GM12878 (cell line): ENCODE data around the gene FAM234B. TPM values are rescaled to one million over a fixed set of nuclear protein-coding genes. Genes with fewer than 3 reads are reported as not detected.

Experiments used
- ATAC-seq: fragments of 200-7000 bp; cut with Tn5 transposase; 3 replicates; pipeline ENCODE4 v1.9.1; 2020; ENCODE audit warnings: mild to moderate bottlenecking, moderate library complexity
- BruUV-seq: library from RNA; stranded (reverse); fragments of 400-500 nt; replicated peaks from 2 replicates; lab custom pipeline; 2021; lab: Mats Ljungman, UMichigan
- CTCF ChIA-PET: fragments of 300-600 bp; sonication (Branson Sonifier 250); formaldehyde crosslinking; extraction: SDS; loops from one replicate; lab custom pipeline; 2021; ENCODE audit warnings: inconsistent platforms; lab: Yijun Ruan, JAX
- POLR2A ChIA-PET: fragments of 350-600 bp; formaldehyde crosslinking; extraction: SDS; loops from one replicate; lab custom pipeline; 2021; ENCODE audit warnings: inconsistent platforms; lab: Charles Lee
- RAD21 ChIA-PET: fragments of 300-600 bp; sonication (Branson Sonifier 250); formaldehyde crosslinking; loops from one replicate; lab custom pipeline; 2023; ENCODE audit warnings: antibody characterized with exemption; ENCODE audit not compliant: unreplicated experiment; lab: Charles Lee
- SMC1A ChIA-PET: fragments of 300-600 bp; sonication (Branson Sonifier 250); formaldehyde crosslinking; loops from one replicate; lab custom pipeline; 2023; ENCODE audit not compliant: unreplicated experiment, uncharacterized antibody; lab: Charles Lee
- DNase-seq: peaks from one replicate; pipeline ENCODE4 v3.0.0-alpha.2; 2011; ENCODE audit warnings: low read depth, low spot score
- FAIRE-seq: peaks from 3 replicates; lab custom pipeline; 2011; peaks lifted over from hg19 to GRCh38; lab: Jason Lieb, UNC
- H2AFZ ChIP-seq: 2 replicates; pipeline ENCODE4 v1.6.0; 2011; ENCODE audit warnings: low read depth, low read length, control low read depth; ENCODE audit not compliant: control insufficient read depth
- H3K27ac ChIP-seq: 2 replicates; pipeline ENCODE4 v1.5.1; 2011; ENCODE audit warnings: control low read depth; ENCODE audit not compliant: control insufficient read depth, insufficient read depth
- H3K27me3 ChIP-seq, 2 experiments: replicated peaks in 1 of 2; 2 replicates each; pipeline versions ENCODE4 v1.6.0 to v1.6.1; 2011; ENCODE audit warnings: low read length in 1 of 2; ENCODE audit not compliant: control insufficient read depth in 2 of 2, insufficient read depth in 2 of 2
- H3K36me3 ChIP-seq, 2 experiments: 2 replicates each; pipeline ENCODE4 v1.5.1; 2011; ENCODE audit warnings: low read length in 1 of 2; ENCODE audit not compliant: control insufficient read depth in 2 of 2, insufficient read depth in 2 of 2
- H3K4me1 ChIP-seq: 2 replicates; pipeline ENCODE4 v1.6.1; 2011; ENCODE audit warnings: mild to moderate bottlenecking, low read length, moderate library complexity, mixed read lengths; ENCODE audit not compliant: control insufficient read depth, insufficient read depth
- H3K4me2 ChIP-seq: 2 replicates; pipeline ENCODE4 v1.6.0; 2011; ENCODE audit warnings: control low read depth; ENCODE audit not compliant: control insufficient read depth, insufficient read depth
- H3K4me3 ChIP-seq: fragments of 200-600 bp; sonication (generic); 2 replicates; pipeline ENCODE4 v1.5.1; 2016
- H3K79me2 ChIP-seq: 2 replicates; pipeline ENCODE4 v1.6.0; 2011; ENCODE audit warnings: low read length; ENCODE audit not compliant: control insufficient read depth, insufficient read depth
- H3K9ac ChIP-seq: 2 replicates; pipeline ENCODE4 v1.8.0; 2011; ENCODE audit warnings: low read length, control low read depth, mixed read lengths; ENCODE audit not compliant: control insufficient read depth, insufficient read depth
- H3K9me3 ChIP-seq: replicated peaks from 3 replicates; pipeline ENCODE4 v1.5.1; 2011; ENCODE audit warnings: mild to moderate bottlenecking, low read length; ENCODE audit not compliant: control insufficient read depth, insufficient read depth
- H4K20me1 ChIP-seq: 2 replicates; pipeline ENCODE4 v1.6.0; 2011; ENCODE audit not compliant: control insufficient read depth, insufficient read depth
- CREB1 ChIP-seq: IDR thresholded peaks from 2 replicates; pipeline ENCODE4 v1.6.1; 2012; ENCODE audit warnings: low read depth, mild to moderate bottlenecking, inconsistent platforms
- ESRRA ChIP-seq: IDR thresholded peaks from 2 replicates; pipeline ENCODE4 v1.6.1; 2012; ENCODE audit warnings: mild to moderate bottlenecking, low read length, improper control_type of control experiment
- HDAC2 ChIP-seq: fragments of 200-600 bp; sonication (generic); IDR thresholded peaks from 2 replicates; pipeline ENCODE4 v1.6.1; 2017
- KAT2A ChIP-seq: conservative IDR thresholded peaks from 2 replicates; pipeline ENCODE4 v1.6.1; 2011; ENCODE audit warnings: low read depth, low read length; ENCODE audit not compliant: control insufficient read depth
- MXI1 ChIP-seq: fragments of 150-350 bp; IDR thresholded peaks from 2 replicates; pipeline ENCODE4 v1.6.1; 2011; ENCODE audit warnings: low read depth, mild to moderate bottlenecking, inconsistent platforms, low read length, improper control_type of control experiment
- NBN ChIP-seq: fragments of 450-650 bp; IDR thresholded peaks from 2 replicates; pipeline ENCODE4 v1.6.1; 2016
- NR2C1 ChIP-seq: fragments of 450-650 bp; IDR thresholded peaks from 2 replicates; pipeline ENCODE4 v1.6.1; 2017; ENCODE audit warnings: antibody characterized with exemption, mild to moderate bottlenecking, moderate library complexity
- RUNX3 ChIP-seq: IDR thresholded peaks from 2 replicates; pipeline ENCODE4 v1.6.1; 2012; ENCODE audit warnings: low read length, inconsistent platforms
- TARDBP ChIP-seq: IDR thresholded peaks from 2 replicates; pipeline ENCODE4 v1.6.1; 2016; ENCODE audit warnings: borderline replicate concordance
- TCF12 ChIP-seq: IDR thresholded peaks from 2 replicates; pipeline ENCODE4 v1.6.1; 2011; ENCODE audit warnings: low read depth, mild to moderate bottlenecking, low read length
- ZNF384 ChIP-seq: IDR thresholded peaks from 2 replicates; pipeline ENCODE4 v1.6.1; 2012; ENCODE audit warnings: low read depth, mild to moderate bottlenecking, low read length, improper control_type of control experiment, borderline replicate concordance
- ZZZ3 ChIP-seq: IDR thresholded peaks from 2 replicates; pipeline ENCODE4 v1.6.1; 2011; ENCODE audit warnings: low read depth; ENCODE audit not compliant: control insufficient read depth, insufficient read length
- WGBS: methylation state at CpG from one replicate; pipeline ENCODE4 v1.1.6; 2016; ENCODE audit warnings: low lambda C conversion rate; ENCODE audit not compliant: insufficient replicate concordance, insufficient coverage; ENCODE audit errors: missing lambda C conversion rate; 5-methylcytosine and 5-hydroxymethylcytosine counted together
- in situ Hi-C: fragments of 300-500 bp; cut with MboI; formaldehyde crosslinking; loops from 9 replicates; pipeline ENCODE4 v1.14.3; 2018; ENCODE audit warnings: mixed read lengths
- intact Hi-C: fragments of 100-400 bp; cut with micrococcal nuclease; formaldehyde crosslinking; loops from one replicate; pipeline ENCODE4 v1.14.2; 2022; ENCODE audit not compliant: unreplicated experiment
- polyA plus RNA-seq, 11 experiments: library from polyadenylated mRNA; depleted of rRNA in 4 of 11; unstranded in 6 of 11; stranded (reverse) in 5 of 11; fragments of >200 nt; fragmentation: Nextera tagmentation in 4 of 11; fragmentation: Illumina TruSeq in 1 of 11; extraction: Ambion mirVana in 4 of 11; extraction: Trizol in 1 of 11; gene quantifications; 1 replicate in 1 of 11; 2 replicates in 10 of 11; pipeline versions ENCODE4 v1.2.1 to v1.2.3, GENCODE V29; 2011 to 2016; ENCODE audit warnings: inconsistent platforms in 2 of 11, missing spikeins in 2 of 11, low read depth in 1 of 11
- total RNA-seq, 4 experiments: library from RNA; depleted of rRNA in 3 of 4; stranded (reverse); fragments of >200 nt in 3 of 4; fragmentation: Illumina TruSeq in 1 of 4; extraction: Trizol in 1 of 4; gene quantifications; 2 replicates each; pipeline versions ENCODE4 v1.2.1 to v1.2.3, GENCODE V29; 2013 to 2021
- TF ChIP-seq, protein P1 (sequence below): fragments of 450-650 bp; IDR thresholded peaks from 2 replicates; pipeline ENCODE4 v1.6.1; 2017; ENCODE audit warnings: mild to moderate bottlenecking, low read depth, inconsistent platforms; ENCODE audit not compliant: poor library complexity, severe bottlenecking
- TF ChIP-seq, protein P2 (sequence below): fragments of 450-650 bp; IDR thresholded peaks from 2 replicates; pipeline ENCODE4 v1.6.1; 2017; ENCODE audit warnings: mild to moderate bottlenecking, moderate library complexity
- TF ChIP-seq, protein P3 (sequence below): fragments of 450-650 bp; IDR thresholded peaks from 2 replicates; pipeline ENCODE4 v1.6.1; 2016; ENCODE audit warnings: mild to moderate bottlenecking

Gene FAM234B
- total and polyA plus RNA-seq, 10 of the 15 experiments (the other 5 are each of a cell fraction or from before 2014, with no cell fraction given), result 0.09 to 2.8 (median 0.18) TPM

DNA sequence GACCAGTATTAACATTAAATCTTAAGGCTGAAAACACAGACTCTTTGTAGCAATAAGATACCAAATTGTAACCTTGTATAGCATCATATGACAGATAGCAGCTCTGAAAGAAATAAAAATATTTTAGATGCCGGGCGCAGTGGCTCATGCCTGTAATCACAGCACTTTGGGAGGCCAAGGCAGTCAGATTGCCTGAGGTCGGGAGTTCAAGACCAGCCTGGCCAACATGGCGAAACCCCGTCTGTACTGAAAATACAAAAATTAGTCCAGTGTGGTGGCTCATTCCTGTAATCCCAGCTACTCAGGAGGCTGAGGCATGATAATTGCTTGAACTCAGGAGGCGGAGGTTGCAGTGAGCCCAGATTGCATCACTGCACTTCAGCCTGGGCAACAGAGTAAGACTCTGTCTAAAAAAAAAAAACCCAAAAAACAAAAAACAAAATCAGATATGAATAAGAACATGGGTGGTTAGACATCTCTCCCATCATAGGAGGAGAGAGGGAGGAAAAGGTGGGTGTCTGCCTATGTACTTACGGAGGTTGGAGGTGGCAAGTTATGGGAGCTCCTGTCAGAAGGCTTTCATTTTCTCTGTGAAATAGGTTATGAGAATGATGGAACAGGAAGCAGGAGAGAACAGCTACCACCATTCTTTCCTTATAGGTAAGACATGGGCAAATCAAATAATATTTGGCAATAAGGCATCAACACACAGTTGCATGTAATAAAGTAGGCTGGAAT lies 36.5 kb upstream of the FAM234B start (continued):
- TF ChIP-seq ZZZ3 (no peak), RUNX3 (no peak), NBN (no peak), TCF12 (no peak), HDAC2 (no peak), NR2C1 (no peak), KAT2A (no peak)
- TF ChIP-seq, protein P1, sequence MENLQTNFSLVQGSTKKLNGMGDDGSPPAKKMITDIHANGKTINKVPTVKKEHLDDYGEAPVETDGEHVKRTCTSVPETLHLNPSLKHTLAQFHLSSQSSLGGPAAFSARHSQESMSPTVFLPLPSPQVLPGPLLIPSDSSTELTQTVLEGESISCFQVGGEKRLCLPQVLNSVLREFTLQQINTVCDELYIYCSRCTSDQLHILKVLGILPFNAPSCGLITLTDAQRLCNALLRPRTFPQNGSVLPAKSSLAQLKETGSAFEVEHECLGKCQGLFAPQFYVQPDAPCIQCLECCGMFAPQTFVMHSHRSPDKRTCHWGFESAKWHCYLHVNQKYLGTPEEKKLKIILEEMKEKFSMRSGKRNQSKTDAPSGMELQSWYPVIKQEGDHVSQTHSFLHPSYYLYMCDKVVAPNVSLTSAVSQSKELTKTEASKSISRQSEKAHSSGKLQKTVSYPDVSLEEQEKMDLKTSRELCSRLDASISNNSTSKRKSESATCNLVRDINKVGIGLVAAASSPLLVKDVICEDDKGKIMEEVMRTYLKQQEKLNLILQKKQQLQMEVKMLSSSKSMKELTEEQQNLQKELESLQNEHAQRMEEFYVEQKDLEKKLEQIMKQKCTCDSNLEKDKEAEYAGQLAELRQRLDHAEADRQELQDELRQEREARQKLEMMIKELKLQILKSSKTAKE, result no peak

DNA sequence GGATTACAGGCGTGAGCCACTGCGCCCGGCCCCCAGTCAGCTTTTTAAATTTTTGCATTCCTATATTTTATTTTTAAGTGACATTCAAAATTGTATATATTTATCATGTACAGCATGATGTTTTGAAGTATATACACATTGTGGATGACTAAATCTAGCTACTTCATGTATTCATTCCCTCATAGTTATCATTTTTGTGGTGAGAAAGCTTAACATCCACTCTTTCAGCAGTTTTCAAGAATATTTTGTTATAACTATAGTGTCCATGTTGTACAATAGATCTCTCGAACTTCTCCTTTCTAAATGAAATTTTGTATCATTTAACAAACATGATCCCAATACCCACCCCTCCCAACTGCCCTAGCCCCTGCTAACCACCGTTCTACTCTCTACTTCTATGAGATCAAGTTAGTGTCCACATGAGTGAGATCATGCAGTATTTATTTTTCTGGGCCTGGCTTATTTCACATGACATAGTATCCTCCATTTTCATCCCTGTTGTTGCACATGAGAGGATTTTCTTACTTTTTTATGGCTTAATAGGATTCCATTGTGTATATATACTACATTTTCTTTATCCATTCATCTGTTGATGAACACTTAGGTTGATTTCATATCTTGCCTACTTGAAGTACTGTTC lies 35.3 kb upstream of the FAM234B start:
- Histone ChIP-seq H3K9ac (no peak overlapping the region), H3K27me3 (peaks cover 0 to 2% of the 10 kb centered on the region in 2 experiments; a peak in 3 of 4 replicates), H3K4me2 (no peak overlapping the region), H3K27ac (no peak overlapping the region), H3K36me3 (no peaks in the 10 kb centered on the region), H3K4me1 (no peaks in the 10 kb centered on the region), H3K9me3 (no peaks in the 10 kb centered on the region), H3K4me3 (no peak overlapping the region), H2AFZ (no peak overlapping the region), H4K20me1 (no peaks in the 10 kb centered on the region), H3K79me2 (no peaks in the 10 kb centered on the region)
- DNase-seq (no peak), ATAC-seq (no peak), FAIRE-seq (no peak)
- POLR2A ChIA-PET, result no interaction called here
- SMC1A ChIA-PET, result no interaction called here
- RAD21 ChIA-PET, result no interaction called here
- WGBS, result 26% methylated on average over 5 of the region's 5 CpGs
- BruUV-seq, result no TSS peak
- intact Hi-C loops, result no loop called here
- CTCF ChIA-PET, result no interaction called here
- in situ Hi-C loops, result no loop called here
- TF ChIP-seq TARDBP (no peak), CREB1 (no peak), ZNF384 (no peak), MXI1 (no peak), ESRRA (no peak)
- TF ChIP-seq, protein P2, sequence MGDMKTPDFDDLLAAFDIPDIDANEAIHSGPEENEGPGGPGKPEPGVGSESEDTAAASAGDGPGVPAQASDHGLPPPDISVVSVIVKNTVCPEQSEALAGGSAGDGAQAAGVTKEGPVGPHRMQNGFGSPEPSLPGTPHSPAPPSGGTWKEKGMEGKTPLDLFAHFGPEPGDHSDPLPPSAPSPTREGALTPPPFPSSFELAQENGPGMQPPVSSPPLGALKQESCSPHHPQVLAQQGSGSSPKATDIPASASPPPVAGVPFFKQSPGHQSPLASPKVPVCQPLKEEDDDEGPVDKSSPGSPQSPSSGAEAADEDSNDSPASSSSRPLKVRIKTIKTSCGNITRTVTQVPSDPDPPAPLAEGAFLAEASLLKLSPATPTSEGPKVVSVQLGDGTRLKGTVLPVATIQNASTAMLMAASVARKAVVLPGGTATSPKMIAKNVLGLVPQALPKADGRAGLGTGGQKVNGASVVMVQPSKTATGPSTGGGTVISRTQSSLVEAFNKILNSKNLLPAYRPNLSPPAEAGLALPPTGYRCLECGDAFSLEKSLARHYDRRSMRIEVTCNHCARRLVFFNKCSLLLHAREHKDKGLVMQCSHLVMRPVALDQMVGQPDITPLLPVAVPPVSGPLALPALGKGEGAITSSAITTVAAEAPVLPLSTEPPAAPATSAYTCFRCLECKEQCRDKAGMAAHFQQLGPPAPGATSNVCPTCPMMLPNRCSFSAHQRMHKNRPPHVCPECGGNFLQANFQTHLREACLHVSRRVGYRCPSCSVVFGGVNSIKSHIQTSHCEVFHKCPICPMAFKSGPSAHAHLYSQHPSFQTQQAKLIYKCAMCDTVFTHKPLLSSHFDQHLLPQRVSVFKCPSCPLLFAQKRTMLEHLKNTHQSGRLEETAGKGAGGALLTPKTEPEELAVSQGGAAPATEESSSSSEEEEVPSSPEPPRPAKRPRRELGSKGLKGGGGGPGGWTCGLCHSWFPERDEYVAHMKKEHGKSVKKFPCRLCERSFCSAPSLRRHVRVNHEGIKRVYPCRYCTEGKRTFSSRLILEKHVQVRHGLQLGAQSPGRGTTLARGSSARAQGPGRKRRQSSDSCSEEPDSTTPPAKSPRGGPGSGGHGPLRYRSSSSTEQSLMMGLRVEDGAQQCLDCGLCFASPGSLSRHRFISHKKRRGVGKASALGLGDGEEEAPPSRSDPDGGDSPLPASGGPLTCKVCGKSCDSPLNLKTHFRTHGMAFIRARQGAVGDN, result no peak
- TF ChIP-seq, protein P3, sequence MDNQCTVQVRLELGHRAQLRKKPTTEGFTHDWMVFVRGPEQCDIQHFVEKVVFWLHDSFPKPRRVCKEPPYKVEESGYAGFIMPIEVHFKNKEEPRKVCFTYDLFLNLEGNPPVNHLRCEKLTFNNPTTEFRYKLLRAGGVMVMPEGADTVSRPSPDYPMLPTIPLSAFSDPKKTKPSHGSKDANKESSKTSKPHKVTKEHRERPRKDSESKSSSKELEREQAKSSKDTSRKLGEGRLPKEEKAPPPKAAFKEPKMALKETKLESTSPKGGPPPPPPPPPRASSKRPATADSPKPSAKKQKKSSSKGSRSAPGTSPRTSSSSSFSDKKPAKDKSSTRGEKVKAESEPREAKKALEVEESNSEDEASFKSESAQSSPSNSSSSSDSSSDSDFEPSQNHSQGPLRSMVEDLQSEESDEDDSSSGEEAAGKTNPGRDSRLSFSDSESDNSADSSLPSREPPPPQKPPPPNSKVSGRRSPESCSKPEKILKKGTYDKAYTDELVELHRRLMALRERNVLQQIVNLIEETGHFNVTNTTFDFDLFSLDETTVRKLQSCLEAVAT, result no peak
